CD4-positive, alpha-beta T cell treated with Interleukin-21 for 1 hour (primary cell): Measurements from ENCODE around the gene GHRL.

Source experiments
- DNase-seq: peaks from one replicate; pipeline ENCODE4 v3.0.0-alpha.2; 2020

The GHRL gene

DNA sequence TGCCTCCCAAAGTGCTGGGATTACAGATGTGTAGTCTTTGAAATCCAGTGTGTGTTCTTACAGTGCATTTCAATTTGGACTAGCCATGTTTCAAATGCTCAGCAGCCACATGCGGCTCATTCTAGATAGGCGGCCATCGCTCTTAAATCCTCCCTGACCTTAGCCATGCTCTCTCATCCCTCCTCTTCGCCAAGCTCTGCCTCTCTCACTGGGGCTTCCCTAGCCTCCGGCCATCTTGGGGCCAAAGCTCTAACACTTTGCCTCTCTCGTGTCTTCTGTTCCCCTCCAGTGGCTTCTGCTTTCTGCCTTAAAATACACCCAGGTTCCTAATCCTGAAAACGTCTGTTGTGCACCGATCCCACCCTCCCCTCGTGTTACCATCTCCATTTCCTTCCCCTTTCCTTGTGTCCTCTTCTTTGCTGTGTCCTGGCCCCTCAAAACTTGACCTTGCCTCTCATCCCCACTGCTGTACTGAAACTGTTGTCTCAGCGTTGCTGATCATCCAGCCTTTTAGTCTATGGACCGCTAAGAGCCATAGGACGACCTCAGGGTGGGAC is 1.4 kb upstream of the GHRL start:
- no peak for DNase-seq

DNA sequence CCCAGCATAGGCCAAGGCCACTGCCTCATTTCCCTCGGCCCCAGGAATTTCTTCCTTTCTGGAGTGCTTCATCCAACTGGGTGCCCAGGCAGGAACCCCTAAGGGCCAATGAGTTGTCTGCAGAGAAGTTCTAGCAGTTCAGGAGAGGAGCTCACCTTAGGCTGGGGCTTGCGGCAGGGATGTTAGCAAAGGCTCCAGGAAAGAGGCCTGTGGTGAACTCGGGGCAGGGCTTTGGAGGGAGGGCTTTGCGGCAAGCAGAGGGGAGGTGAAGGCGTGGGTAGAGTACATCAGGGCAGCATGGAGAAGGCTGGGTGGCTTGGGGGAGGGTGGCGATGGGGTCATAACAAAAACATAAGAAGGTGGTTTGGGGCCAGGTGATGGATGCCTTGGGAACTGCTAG is 1.1 kb downstream of the GHRL start:
- no peak for DNase-seq

DNA sequence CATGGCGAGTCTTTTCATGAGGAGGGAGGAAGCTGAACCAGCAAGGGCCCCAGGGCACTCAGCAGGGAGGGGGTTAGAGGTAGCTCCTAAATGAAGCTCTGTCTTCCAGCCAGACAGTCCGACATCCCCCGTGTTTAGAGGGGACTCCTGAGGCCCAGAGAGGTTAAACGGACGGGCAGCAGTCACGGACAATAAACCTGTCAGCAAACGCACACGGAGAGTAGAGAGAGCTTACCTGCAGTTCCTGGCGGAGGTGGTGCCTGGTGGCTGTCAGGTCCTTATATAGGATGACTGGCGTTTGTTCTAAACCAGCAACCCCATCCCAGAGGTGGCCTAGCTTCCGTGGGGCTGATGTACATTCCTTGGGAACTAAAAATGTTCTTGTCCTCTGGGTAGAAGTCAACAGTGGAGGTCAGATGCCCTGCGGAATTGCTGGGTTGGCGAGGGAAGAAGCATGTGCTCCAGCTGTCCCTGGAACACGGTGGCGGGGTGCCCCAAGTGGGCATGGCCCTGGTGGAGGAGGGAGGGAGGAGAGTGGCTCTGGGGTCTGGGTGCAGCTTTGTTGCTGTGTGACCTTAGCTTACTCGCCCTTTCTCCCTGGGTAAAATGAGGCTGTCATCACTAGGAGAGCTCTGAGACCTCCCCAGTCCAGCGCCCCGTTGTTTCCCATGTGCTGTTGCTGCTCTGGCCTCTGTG is 2.1 kb downstream of the GHRL start:
- no peak for DNase-seq

DNA sequence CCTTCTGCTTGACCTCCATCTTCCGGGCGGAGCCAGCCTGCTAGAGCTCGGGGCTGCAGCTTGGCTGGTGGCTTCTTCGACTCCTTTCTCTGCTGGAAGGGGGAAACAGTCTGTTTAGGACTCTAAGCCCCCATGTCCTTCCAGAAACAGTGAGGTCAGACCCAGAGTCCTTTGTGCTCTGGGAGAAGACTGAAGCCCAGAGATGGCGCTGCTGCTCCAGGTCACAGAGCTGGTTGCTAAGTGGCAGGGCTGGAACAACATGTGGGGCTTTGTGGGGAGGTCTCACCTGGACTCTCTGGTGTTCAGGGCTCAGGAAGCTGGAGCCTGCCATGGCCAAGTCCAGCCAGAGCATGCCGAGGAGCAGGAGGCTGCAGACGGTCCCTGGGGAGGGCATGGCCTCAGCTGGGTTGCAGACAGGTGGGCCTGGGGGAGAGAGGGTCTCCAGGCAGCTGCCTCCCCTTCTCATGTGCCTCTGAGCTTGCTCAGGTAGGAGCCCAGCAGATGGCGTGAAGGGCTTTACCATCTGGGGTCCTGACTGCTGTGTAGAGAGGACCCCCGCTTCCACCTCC is 2.9 kb downstream of the GHRL start:
- DNase-seq = no peak

GRCh38 chr3:10289077-10289476 is 3.7 kb downstream of the GHRL start:
- DNase-seq = no peak

DNA sequence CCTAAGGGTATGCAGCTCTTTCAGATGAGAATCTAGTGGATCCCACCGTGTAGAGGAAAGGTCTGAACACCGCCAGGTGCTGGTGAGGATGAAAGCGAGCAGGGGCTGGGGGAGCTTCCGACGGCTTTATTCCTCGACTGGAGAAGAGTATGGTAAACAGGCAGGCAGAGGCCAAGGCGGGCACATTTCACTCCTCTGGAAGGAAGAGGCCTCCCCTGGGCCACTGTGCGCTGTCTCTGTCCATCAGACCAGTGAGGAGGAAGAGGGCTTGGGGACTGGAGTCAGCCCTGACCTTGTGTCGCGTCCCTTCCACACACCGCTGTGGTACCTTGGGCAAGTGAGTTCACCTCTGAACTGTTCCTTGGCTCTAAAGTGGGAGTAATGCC is 4.2 kb downstream of the GHRL start:
- DNase-seq = no peak

GRCh38 chr3:10287936-10288574 is 4.7 kb downstream of the GHRL start:
- DNase-seq = no peak

- DNase-seq = peak; percentile 68
Measured at GRCh38 chr3:10286596-10287295, 6.0 kb downstream of the GHRL start.

- DNase-seq = no peak
Measured at GRCh38 chr3:10286133-10286524, 6.6 kb downstream of the GHRL start.

DNA sequence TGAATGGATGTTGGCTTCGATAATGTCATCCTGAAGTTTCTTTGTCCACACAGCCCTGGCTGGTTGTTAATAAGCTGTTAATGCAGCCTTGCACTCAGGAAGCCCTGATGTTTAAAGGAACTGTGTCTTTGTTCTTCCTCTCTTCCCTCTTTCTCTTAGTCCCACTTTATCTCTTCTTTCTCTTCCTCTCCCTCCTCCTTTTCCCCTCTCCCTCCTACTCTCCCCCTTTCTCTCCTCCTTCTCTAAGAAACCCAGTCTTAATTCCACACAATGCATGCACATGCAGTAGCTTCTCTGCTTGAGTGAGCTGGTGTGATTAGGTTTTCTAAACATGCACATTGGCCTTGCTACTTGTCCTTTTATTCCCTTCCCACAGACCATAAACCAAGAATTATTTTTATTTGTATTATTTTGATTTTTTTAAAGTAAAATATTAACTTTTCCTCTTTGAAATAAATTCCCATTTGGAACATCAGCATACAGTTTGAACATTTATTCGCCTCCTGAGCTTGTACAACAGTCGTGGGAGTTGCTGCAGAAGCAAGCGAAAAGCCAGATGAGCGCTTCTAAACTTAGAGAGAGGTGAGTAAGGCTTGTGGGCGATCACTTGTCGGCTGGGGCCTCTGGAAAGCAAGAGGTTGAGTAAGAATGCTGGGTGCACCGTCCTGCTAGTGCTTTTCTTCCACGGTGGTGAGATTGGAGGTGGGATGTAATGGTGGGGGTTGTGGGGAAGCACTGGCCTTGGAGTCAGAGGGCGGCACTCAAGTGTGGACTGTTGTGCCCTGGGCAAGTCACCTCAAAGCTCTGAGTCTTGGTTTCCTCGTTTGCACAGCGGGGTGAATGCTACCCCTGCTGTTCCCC is 7.2 kb downstream of the GHRL start:
- no peak for DNase-seq

DNA sequence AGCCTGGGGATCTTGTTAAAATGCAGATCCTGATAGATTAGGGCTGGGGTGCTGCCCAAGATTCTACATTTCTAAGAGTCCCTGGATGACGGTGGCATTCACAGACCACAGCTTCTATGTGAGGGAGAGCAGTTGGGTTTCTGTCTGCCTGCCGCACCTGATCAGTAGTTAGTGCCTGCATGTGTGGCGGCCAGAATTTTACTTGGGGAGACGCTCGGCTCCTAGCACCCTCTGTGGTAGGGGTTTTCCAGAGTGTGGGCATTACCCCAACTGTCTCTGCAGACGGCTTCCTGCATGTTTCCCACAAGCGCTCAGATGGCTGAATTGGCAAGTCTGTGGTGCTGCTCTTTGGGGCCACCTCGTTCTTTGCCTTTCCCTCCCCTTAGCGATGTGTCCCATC is 8.3 kb downstream of the GHRL start:
- DNase-seq = peak; percentile 75

- no peak for DNase-seq
Measured at GRCh38 chr3:10283638-10284037, 9.1 kb downstream of the GHRL start.

- no peak for DNase-seq
Measured at GRCh38 chr3:10281951-10282350, 10.8 kb downstream of the GHRL start.

DNA sequence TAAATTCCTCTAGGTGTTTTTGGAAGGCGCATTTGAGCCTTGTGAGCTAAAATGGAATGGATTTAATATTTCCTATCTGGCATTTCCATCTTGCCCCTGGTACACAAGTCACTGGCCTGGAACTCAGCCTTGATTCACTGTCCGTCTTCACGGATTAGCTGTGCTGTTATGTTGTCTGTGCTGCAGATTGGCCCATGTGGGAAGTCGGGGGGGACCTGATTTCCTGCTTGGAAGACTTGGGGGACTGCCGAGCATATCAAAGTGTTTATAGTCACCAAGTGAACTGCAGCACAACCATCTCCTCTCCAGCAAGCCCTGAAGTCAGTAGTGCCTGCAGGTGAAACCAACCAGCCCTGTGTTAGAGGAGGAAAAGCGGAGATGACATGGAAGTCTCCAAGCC is 12.2 kb downstream of the GHRL start:
- DNase-seq = no peak

- no peak for DNase-seq
Measured at GRCh38 chr3:10280177-10280529, 12.6 kb downstream of the GHRL start.

DNA sequence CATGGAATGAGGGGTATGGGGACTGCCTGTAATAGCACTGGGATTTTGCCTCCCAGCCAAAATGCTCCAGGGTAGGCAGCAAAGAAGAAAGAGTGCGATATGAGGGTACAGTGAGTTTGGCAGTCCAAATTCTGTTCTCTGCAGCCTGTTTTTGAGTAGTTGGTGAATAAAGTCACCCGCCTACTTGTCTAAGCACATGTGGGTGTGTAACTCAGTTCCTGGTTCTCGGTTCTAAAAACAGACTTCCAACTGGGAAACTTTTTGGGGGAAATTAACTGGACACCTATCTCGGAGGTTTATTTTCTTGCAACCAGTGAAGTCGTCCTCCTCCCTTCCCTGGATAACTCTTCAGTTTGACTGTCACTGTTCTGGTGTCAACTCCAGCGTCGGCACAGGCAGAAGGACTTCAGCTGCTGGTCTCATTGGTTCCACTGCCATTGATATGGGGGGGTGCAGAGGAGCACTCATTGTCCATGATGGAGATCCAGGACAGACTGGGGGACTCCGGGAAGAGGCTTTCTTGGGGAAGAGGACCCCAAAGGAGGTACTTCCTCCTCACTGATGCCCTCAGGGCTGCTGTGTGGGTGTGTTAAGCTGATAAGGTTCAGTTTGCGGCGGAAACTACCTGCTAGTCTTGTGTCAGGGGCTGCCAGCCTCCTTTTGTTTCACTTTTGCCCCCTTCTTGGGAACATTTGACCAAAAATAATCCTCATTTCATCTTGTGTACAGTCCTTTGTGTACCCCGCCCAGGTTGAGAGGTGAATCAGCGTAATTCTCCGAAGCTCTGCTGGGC is 13.2 kb downstream of the GHRL start:
- DNase-seq = no peak

DNA sequence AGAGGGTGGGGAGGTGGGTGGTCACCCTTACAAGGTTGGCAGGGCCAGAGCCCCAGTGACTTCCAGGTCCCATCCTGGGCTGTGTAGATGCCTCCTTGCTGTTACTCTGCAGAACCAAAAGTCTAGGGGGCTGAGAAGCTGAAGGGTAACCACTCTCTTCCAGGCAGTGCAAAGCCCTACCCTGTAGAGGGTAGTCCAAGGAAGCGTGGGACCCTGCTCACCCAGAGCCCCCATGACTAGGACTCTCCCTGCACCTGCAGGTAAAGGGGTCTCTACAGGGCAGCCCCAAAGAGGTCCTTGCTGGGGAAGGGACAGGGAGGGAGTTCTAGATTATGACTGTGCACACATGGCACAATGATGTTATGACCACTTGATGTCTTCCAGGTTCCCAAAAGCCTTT is 14.2 kb downstream of the GHRL start:
- no peak for DNase-seq

- DNase-seq = no peak
Measured at GRCh38 chr3:10277115-10277625, 15.6 kb downstream of the GHRL start.

GRCh38 chr3:10274601-10275000 is 18.1 kb downstream of the GHRL start:
- no peak for DNase-seq

DNA sequence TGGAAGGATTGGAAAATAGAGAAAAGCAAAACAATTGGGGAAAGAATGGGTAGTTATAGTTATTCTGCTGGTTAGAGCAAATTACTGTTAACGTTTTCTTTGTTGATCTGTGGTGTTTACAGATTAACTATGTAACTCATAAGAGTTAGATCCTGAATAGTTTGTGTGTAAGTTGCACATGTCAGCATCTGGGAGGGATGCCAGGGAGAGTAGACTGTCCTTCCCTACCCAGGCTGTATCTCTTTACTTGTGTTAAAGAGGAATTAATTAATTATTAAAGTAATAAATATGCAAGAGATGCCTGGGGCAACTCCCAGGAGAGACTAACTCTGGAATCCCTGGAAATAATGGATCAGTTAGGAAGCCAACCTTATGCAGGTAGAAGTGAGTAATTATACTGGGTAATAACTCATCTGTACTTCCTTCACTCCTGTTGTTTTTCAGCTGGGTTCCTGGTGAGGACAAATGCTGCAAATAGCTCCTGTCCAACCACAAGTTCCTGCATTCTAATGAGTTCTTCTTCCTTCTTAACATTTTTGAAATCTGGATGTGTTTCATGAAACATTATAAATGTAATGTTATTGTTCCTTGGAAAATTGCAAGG is 18.9 kb downstream of the GHRL start:
- no peak for DNase-seq

DNA sequence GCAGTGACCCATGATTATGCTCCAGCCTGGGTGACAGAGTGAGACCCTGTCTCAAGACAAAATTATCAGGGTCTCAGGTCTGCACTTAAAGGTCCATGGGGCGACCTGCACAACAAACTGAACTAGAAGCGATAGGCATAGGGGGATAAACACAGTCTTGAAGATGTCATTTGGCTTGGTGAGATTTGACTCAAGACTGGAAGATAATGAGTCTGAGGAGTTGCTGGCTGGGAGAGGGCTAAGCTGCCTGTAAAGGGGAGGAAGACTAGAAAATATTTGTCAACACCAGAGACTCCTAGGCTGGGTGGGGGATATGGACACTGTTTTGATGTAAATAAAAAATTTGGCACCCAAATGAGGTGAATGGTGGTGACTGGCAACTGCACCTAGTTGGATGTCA is 19.8 kb downstream of the GHRL start:
- DNase-seq = no peak
